H9 (cell line): ENCODE data around the gene UBN2. TPM values are rescaled to one million over a fixed set of nuclear protein-coding genes. Genes with fewer than 3 reads are reported as not detected.

ENCODE experiments used
- DNase-seq: peaks from one replicate; pipeline ENCODE4 v3.0.0-alpha.2; 2017
- H2AFZ ChIP-seq: one replicate; pipeline ENCODE4 v1.6.1; 2013; ENCODE audit warnings: mild to moderate bottlenecking, low read length, control low read depth, moderate library complexity
- H2AK5ac ChIP-seq: 2 replicates; pipeline ENCODE4 v1.6.1; 2013; ENCODE audit warnings: low read length, control low read depth, mixed read lengths; ENCODE audit not compliant: insufficient read length
- H2BK120ac ChIP-seq: one replicate; pipeline ENCODE4 v1.6.1; 2013; ENCODE audit warnings: low read depth, mild to moderate bottlenecking, low read length, control low read depth, inconsistent platforms; ENCODE audit not compliant: poor library complexity, severe bottlenecking
- H2BK12ac ChIP-seq: 2 replicates; pipeline ENCODE4 v1.6.1; 2013; ENCODE audit warnings: low read length, control low read depth, mixed read lengths, low read depth; ENCODE audit not compliant: insufficient read length
- H2BK15ac ChIP-seq: 2 replicates; pipeline ENCODE4 v1.6.1; 2013; ENCODE audit warnings: low read depth, low read length, control low read depth
- H2BK20ac ChIP-seq: one replicate; pipeline ENCODE4 v1.6.1; 2013; ENCODE audit warnings: low read depth, mild to moderate bottlenecking, low read length, control low read depth, inconsistent platforms; ENCODE audit not compliant: poor library complexity, severe bottlenecking
- H2BK5ac ChIP-seq: 2 replicates; pipeline ENCODE4 v1.6.1; 2013; ENCODE audit warnings: low read length, control low read depth, mixed read lengths; ENCODE audit not compliant: insufficient read length
- H3K14ac ChIP-seq: 2 replicates; pipeline ENCODE4 v1.6.1; 2013; ENCODE audit warnings: low read length, control low read depth; ENCODE audit not compliant: insufficient read depth
- H3K18ac ChIP-seq: 2 replicates; pipeline ENCODE4 v1.6.1; 2013; ENCODE audit warnings: low read depth, mild to moderate bottlenecking, mixed read lengths, low read length, control low read depth; ENCODE audit not compliant: insufficient read length
- H3K23ac ChIP-seq: 2 replicates; pipeline ENCODE4 v1.6.1; 2013; ENCODE audit warnings: low read length, control low read depth, mixed read lengths, low read depth; ENCODE audit not compliant: insufficient read length
- H3K23me2 ChIP-seq: 2 replicates; pipeline ENCODE4 v1.6.1; 2013; ENCODE audit warnings: low read depth, mild to moderate bottlenecking, mixed read lengths, low read length, control low read depth; ENCODE audit not compliant: insufficient read length, poor library complexity, severe bottlenecking
- H3K27ac ChIP-seq: 2 replicates; pipeline ENCODE4 v1.5.1; 2013; ENCODE audit warnings: low read length, control low read depth, mixed read lengths, low read depth; ENCODE audit not compliant: insufficient read length
- H3K27me3 ChIP-seq: 2 replicates; pipeline ENCODE4 v1.6.1; 2013; ENCODE audit warnings: low read length, control low read depth, inconsistent platforms; ENCODE audit not compliant: insufficient read depth
- H3K4ac ChIP-seq: 2 replicates; pipeline ENCODE4 v1.6.1; 2013; ENCODE audit warnings: low read depth, mild to moderate bottlenecking, control low read depth, inconsistent platforms, low read length, moderate library complexity
- H3K4me1 ChIP-seq: 2 replicates; pipeline ENCODE4 v1.6.1; 2013; ENCODE audit warnings: low read length, control low read depth, inconsistent platforms; ENCODE audit not compliant: insufficient read depth
- H3K4me2 ChIP-seq: 2 replicates; pipeline ENCODE4 v1.6.1; 2013; ENCODE audit warnings: low read length, control low read depth, mixed read lengths; ENCODE audit not compliant: insufficient read length, insufficient read depth
- H3K56ac ChIP-seq: 2 replicates; pipeline ENCODE4 v1.6.1; 2013; ENCODE audit warnings: low read depth, mild to moderate bottlenecking, mixed read lengths, low read length, control low read depth; ENCODE audit not compliant: insufficient read length
- H3K79me1 ChIP-seq: 2 replicates; pipeline ENCODE4 v1.6.1; 2013; ENCODE audit warnings: low read depth, mild to moderate bottlenecking, moderate library complexity, low read length, control low read depth, inconsistent platforms; ENCODE audit not compliant: insufficient read depth, poor library complexity, severe bottlenecking
- H3K79me2 ChIP-seq: 2 replicates; pipeline ENCODE4 v1.6.1; 2013; ENCODE audit warnings: low read length, control low read depth, inconsistent platforms; ENCODE audit not compliant: insufficient read depth
- H3K9ac ChIP-seq: 2 replicates; pipeline ENCODE4 v1.6.1; 2013; ENCODE audit warnings: low read length, control low read depth, mixed read lengths; ENCODE audit not compliant: insufficient read length; ENCODE audit errors: extremely low read depth
- H3K9me3 ChIP-seq: one replicate; pipeline ENCODE4 v1.6.1; 2013; ENCODE audit warnings: low read depth, low read length, inconsistent platforms; ENCODE audit not compliant: control insufficient read depth
- H3T11ph ChIP-seq: one replicate; pipeline ENCODE4 v1.6.1; 2013; ENCODE audit warnings: mild to moderate bottlenecking, low read length, control low read depth, inconsistent platforms
- H4K20me1 ChIP-seq: one replicate; pipeline ENCODE4 v1.6.1; 2013; ENCODE audit not compliant: control insufficient read depth, insufficient read length, insufficient read depth
- H4K5ac ChIP-seq: 2 replicates; pipeline ENCODE4 v1.6.1; 2013; ENCODE audit warnings: low read depth, mild to moderate bottlenecking, mixed read lengths, low read length, control low read depth; ENCODE audit not compliant: insufficient read length
- H4K8ac ChIP-seq: replicated peaks from 2 replicates; pipeline ENCODE4 v1.6.1; 2013; ENCODE audit warnings: low read length, control low read depth, mixed read lengths, low read depth; ENCODE audit not compliant: insufficient read length
- H4K91ac ChIP-seq: 2 replicates; pipeline ENCODE4 v1.6.1; 2013; ENCODE audit warnings: low read depth, mild to moderate bottlenecking, moderate library complexity, mixed read lengths, low read length, control low read depth; ENCODE audit not compliant: insufficient read length
- H3K27ac Mint-ChIP-seq, 3 experiments: 2 replicates in 2 of 3; 3 replicates in 1 of 3; pipeline ENCODE4 v1.8.0; 2020 to 2021; ENCODE audit warnings: mixed read lengths in 3 of 3, mild to moderate bottlenecking in 1 of 3, moderate library complexity in 1 of 3
- H3K27me3 Mint-ChIP-seq: 2 replicates; pipeline ENCODE4 v1.8.0; 2021; ENCODE audit warnings: low read depth, mild to moderate bottlenecking, moderate library complexity, mixed read lengths
- H3K36me3 Mint-ChIP-seq, 3 experiments: 2 replicates in 2 of 3; 3 replicates in 1 of 3; pipeline ENCODE4 v1.8.0; 2020 to 2021; ENCODE audit warnings: low read depth in 3 of 3, mixed read lengths in 3 of 3; ENCODE audit not compliant: insufficient read depth in 1 of 3
- H3K4me1 Mint-ChIP-seq, 2 experiments: 2 replicates each; pipeline ENCODE4 v1.8.0; 2020; ENCODE audit warnings: mixed read lengths in 2 of 2
- H3K4me3 Mint-ChIP-seq, 2 experiments: 2 replicates in 1 of 2; 3 replicates in 1 of 2; pipeline ENCODE4 v1.8.0; 2020 to 2021; ENCODE audit warnings: mild to moderate bottlenecking in 2 of 2, mixed read lengths in 2 of 2, moderate library complexity in 1 of 2
- H3K9me3 Mint-ChIP-seq, 2 experiments: 2 replicates in 1 of 2; 3 replicates in 1 of 2; pipeline ENCODE4 v1.8.0; 2020; ENCODE audit warnings: mild to moderate bottlenecking in 2 of 2, mixed read lengths in 2 of 2, moderate library complexity in 1 of 2
- CTCF ChIP-seq: fragments of 200-600 bp; sonication (generic); conservative IDR thresholded peaks from 3 replicates; pipeline ENCODE4 v1.8.0; 2021; ENCODE audit warnings: antibody characterized with exemption, mild to moderate bottlenecking
- WGBS: extraction: QIAGEN DNeasy Blood & Tissue Kit; methylation state at CpG from one replicate; pipeline ENCODE4 v1.1.7; 2013; ENCODE audit warnings: missing lambda C conversion rate, low lambda C conversion rate, mixed read lengths; ENCODE audit not compliant: insufficient read length; ENCODE audit errors: extremely low coverage; 5-methylcytosine and 5-hydroxymethylcytosine counted together
- total RNA-seq: library from RNA; stranded (reverse); gene quantifications from 2 replicates; pipeline ENCODE4 v1.2.1, GENCODE V29; 2021

The UBN2 gene
- total RNA-seq, 1 experiment from 2014 or later, result 27.6 TPM

DNA sequence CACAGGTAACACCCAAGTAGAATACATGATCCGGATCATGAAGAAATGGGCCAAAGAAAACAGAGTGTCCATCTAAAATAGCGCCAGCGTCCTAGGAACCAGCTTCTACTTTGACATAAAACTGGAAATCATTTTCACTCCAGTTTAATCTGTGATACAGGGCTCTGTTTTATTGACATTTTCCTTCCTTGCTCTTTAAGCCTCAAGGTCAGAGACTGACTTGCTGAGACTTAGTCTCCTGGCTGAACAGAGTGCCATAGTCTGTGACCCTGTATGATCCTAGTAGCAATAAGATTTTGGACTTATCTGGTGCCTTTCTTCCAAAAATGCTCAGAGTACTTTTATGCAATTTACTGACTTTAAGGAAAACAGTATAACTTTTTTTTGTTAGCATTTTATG, 41.7 kb upstream of the UBN2 start:
- Histone ChIP-seq H3T11ph (no peak overlapping the region), H2BK120ac (no peak overlapping the region), H2AFZ (no peak overlapping the region), H4K20me1 (no peaks in the 10 kb centered on the region), H3K18ac (no peak overlapping the region), H3K79me1 (no peaks in the 10 kb centered on the region), H2BK12ac (no peak overlapping the region), H3K9me3 (no peaks in the 10 kb centered on the region), H3K4me2 (no peak overlapping the region), H3K9ac (no peak overlapping the region), H3K4ac (no peak overlapping the region), H2AK5ac (no peak overlapping the region), H4K8ac (no peak overlapping the region), H3K4me1 (no peaks in the 10 kb centered on the region), H3K27me3 (no peaks in the 10 kb centered on the region), H2BK5ac (no peak overlapping the region), H3K79me2 (no peaks in the 10 kb centered on the region), H3K56ac (no peak overlapping the region), H2BK20ac (no peak overlapping the region), H3K23me2 (no peaks in the 10 kb centered on the region), H3K27ac (no peak overlapping the region), H2BK15ac (no peak overlapping the region), H3K14ac (no peak overlapping the region), H3K23ac (no peak overlapping the region), H4K5ac (no peak overlapping the region), H4K91ac (no peak overlapping the region)
- TF ChIP-seq CTCF, result no peak
- H3K27ac Mint-ChIP-seq, result no peak overlapping the region
- H3K36me3 Mint-ChIP-seq, result peaks cover 0 to 5% (median 1%) of the 10 kb centered on the region in 3 experiments; a peak in 5 of 7 replicates
- DNase-seq, result no peak
- H3K4me1 Mint-ChIP-seq, result peaks cover 1 to 2% of the 10 kb centered on the region in 2 experiments
- no peaks in the 10 kb centered on the region for H3K27me3 Mint-ChIP-seq
- H3K4me3 Mint-ChIP-seq, result no peak overlapping the region
- peaks cover 0 to 2% of the 10 kb centered on the region in 2 experiments; a peak in 1 of 5 replicates for H3K9me3 Mint-ChIP-seq
- no CpG with 5 or more reads among the region's 3 CpGs for WGBS
